AG09309 (cell line): ENCODE measurements around the gene SLC1A7.

Experiments used
- DNase-seq: peaks from one replicate; pipeline ENCODE4 v3.0.0-alpha.2; 2010; ENCODE audit warnings: low read depth
- H3K4me3 ChIP-seq: 2 replicates; pipeline ENCODE4 v1.5.1; 2011; ENCODE audit warnings: mild to moderate bottlenecking, low read depth, low read length, moderate library complexity; ENCODE audit not compliant: control insufficient read depth
- TF ChIP-seq, protein P1 (sequence below): IDR thresholded peaks from 2 replicates; pipeline ENCODE4 v1.5.1; 2011; ENCODE audit warnings: mild to moderate bottlenecking, low read depth, low read length, inconsistent platforms; ENCODE audit not compliant: insufficient read depth, control insufficient read depth; ENCODE audit errors: missing control alignments

Gene SLC1A7

DNA sequence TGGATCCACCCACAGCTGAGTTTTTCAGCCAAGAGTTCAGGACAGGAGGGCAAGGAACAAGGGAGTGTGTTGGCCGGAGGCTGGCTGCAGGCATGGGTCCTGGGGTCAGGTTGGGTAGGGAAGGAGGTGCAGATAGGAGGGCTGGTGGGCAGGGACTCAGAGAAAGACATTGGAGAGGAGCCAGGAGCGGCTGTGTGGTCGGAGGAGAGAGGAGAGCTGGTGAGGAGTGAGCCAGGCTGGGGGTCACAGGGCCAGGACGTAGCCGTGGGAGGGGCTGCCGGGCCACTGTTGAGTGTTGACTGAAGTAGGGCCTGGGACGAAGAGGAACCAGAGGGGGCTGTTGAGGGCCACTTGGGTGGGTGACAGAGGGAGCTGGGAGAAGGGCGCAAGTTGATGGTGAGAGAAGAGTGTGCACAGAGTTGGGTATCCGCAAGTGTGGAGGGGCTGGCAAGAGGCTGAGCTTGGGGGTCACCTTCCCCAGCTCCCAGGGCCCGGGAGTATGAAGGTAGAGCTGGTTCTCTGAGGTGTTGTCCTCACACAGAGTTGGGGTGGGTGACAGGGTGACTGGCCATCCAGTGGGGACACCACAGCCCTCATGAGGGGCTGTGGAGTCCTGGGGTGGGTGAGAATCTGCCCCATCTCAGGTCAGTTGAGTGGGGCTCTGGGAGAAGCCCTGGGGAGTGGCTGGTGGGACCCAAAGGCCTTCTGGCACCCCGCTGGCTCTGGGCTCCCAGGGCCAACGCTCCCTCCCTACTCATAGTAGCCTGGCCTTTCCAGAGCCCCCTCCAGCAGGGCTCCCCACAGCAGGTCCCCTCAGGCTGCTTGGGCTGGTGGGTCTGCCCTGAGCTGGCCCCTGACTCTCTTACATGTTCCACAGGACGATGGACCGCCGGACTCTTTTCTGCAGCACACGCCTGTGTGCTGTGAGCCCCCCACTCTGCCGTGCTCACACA is 58.5 kb downstream of the SLC1A7 start:
- DNase-seq: no peak
- no peak overlapping the region for H3K4me3 ChIP-seq
- TF ChIP-seq, protein P1, sequence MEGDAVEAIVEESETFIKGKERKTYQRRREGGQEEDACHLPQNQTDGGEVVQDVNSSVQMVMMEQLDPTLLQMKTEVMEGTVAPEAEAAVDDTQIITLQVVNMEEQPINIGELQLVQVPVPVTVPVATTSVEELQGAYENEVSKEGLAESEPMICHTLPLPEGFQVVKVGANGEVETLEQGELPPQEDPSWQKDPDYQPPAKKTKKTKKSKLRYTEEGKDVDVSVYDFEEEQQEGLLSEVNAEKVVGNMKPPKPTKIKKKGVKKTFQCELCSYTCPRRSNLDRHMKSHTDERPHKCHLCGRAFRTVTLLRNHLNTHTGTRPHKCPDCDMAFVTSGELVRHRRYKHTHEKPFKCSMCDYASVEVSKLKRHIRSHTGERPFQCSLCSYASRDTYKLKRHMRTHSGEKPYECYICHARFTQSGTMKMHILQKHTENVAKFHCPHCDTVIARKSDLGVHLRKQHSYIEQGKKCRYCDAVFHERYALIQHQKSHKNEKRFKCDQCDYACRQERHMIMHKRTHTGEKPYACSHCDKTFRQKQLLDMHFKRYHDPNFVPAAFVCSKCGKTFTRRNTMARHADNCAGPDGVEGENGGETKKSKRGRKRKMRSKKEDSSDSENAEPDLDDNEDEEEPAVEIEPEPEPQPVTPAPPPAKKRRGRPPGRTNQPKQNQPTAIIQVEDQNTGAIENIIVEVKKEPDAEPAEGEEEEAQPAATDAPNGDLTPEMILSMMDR: no peak

DNA sequence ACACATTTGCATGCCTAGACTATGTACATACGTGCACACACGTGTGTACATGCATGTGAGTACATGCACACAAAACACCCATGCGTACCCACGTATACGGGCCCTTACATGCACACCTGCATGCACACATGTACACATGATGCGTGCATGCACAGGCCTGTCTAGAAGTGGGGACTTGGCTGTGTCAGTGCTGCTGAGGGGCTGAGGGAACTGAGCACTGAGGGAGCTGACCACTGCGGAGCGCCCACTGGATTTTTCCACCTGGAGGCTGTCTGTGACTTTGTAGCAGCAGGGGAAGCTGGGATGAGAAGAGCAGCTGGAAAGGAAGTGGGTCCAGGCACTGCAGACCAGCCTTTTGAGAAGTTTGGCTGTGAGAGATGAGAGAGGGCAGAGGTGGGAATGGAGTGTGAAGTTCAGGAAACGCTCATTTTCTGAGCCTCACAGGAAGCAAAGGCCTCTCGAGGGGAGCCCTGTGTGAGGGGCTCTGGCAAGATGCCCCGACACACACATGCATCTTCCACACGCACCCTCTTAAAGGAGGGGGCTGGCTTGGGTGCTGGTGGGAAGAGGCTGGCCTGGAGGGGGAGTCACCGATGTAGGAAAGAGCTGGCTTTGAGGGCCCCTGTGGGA is 59.5 kb downstream of the SLC1A7 start:
- TF ChIP-seq, protein P1: no peak

DNA sequence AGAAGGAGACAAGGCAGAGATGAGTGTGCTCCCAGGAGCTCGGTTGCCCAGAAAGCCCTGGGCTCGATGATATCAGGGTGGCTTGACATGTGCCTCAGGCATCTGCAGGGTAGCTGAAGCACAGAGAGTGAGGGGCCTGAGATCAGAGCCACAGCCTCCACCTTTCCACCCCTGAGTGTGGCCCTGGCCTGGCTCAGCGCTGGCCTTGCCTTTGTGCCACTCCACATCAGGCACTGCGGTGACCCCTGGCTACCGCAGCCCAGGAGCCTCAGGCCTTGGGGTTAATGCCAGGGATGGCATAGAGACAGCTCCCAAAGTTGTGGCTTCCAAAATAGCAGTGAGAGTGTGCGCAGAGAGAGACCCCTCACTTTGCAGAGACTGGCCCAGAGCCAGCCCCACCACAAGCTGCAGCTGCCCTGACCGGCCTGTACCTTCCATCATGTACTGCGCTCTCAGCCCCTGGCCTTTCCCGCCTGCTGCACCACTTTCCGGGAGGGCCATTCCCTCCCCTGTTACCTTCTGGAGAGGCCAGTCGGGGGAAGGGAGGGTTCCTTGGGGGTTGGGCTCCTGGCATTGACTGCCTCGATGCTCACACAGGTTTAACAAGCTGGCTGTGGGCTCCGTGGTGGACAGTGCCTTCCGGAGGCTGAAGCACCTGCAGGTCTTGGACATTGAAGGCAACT is 60.9 kb downstream of the SLC1A7 start:
- no peak overlapping the region for H3K4me3 ChIP-seq
- TF ChIP-seq, protein P1: no peak
- DNase-seq: no peak

More for the DNA sequence above, 59.5 kb downstream of the SLC1A7 start:
- H3K4me3 ChIP-seq: no peak overlapping the region
- DNase-seq: no peak

DNA sequence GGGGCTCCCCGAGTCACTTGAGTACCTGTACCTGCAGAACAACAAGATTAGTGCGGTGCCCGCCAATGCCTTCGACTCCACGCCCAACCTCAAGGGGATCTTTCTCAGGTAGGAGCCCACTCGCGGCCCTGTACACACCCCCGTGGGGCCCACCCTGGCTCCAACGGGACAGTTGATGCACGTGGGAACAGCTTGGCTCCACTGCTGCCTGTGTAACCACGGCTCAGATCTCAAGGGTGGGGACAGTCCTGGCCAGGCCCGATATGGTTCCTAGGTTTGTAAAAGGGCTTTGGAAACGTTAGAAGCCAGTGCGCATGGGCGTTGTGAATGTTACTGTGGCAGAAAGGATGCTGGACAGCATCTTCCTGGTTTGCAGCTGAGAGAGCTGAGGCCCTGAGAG is 61.7 kb downstream of the SLC1A7 start:
- TF ChIP-seq, protein P1: no peak
- no peak overlapping the region for H3K4me3 ChIP-seq
- no peak for DNase-seq

DNA sequence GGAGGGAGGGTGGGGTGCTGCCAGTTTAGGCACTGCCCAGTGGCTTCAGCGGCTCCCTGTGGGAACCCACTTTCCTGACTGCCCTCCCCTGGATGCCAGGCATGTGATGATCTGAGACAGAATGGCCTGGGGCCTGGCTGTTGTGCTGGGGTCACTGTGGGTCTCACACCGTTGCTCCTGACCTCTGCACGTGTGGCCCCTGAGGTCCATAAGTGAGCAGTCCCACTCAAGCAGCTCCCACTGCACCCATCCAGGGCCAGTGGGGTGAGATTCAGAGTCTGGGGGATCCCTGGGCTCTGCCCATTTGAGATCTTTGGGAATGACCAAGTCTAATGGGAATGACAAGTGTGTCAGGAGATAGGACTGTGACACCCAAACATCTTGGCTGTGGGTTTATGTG is 62.4 kb downstream of the SLC1A7 start:
- TF ChIP-seq, protein P1: no peak
- H3K4me3 ChIP-seq: no peak overlapping the region
- DNase-seq: no peak

DNA sequence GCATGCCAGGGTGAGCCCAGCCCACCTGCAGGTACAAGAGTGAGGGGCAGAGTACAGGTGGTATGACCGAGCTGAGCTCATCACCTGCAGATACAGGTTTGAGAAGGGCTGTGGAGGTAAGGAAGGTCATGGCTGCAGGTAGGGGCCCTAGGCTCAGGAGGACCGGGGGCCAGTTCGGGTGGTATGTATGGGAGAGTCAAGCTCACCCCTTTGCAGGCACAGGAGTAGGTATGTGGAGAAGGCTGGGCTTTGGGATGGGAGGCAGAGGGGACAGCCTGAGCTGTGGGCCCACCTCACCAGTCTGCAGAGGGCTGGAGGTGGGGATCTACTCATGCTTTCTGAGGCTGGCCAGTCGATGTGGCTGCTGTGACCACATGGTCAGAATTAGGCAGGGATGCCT is 63.2 kb downstream of the SLC1A7 start:
- no peak for DNase-seq
- no peak overlapping the region for H3K4me3 ChIP-seq
- TF ChIP-seq, protein P1: no peak
